Measurements from ENCODE around the gene OLFM1. TPM values are rescaled to one million over a fixed set of nuclear protein-coding genes. Genes with fewer than 3 reads are reported as not detected.

Gene OLFM1
- polyA plus RNA-seq, 1 donor (not counting 4 experiments of a cell fraction or from before 2014, with no cell fraction given): 0.25 TPM

- Histone ChIP-seq H2AFZ (ENCODE audit: control insufficient read depth, low read length) (no peak overlapping the region), H3K4me1 (ENCODE audit: control insufficient read depth, extremely low read depth, insufficient read depth, low read length) (no peaks in the 10 kb centered on the region), H3K79me2 (ENCODE audit: control insufficient read depth, insufficient read depth, low read length) (no peaks in the 10 kb centered on the region), H3K9ac (ENCODE audit: control insufficient read depth, extremely low read depth, insufficient read depth, low read length) (no peak overlapping the region), H3K9me1 (ENCODE audit: control insufficient read depth, extremely low read depth, insufficient read depth, low read length) (no peaks in the 10 kb centered on the region), H3K9me3 (ENCODE audit: control insufficient read depth, low read depth, low read length) (no peaks in the 10 kb centered on the region), H3K27me3 (ENCODE audit: control insufficient read depth, extremely low read depth, insufficient read depth, low read length) (peaks cover 48% of the 10 kb centered on the region), H3K4me2 (ENCODE audit: control insufficient read depth, extremely low read depth, insufficient read depth, low read depth, low read length) (no peak overlapping the region), H3K4me3 (ENCODE audit: control insufficient read depth in 2 of 3, extremely low read depth in 1 of 3, insufficient read depth in 2 of 3, low read depth in 1 of 3, low read length in 3 of 3) (no peak overlapping the region), H3K36me3 (ENCODE audit: control insufficient read depth in 2 of 2, extremely low read depth in 1 of 2, insufficient read depth in 2 of 2, low read length in 2 of 2) (no peaks in the 10 kb centered on the region), H4K20me1 (ENCODE audit: control insufficient read depth, extremely low read depth, insufficient read depth, low read length) (no peaks in the 10 kb centered on the region), H3K27ac (ENCODE audit: control insufficient read depth, insufficient read depth, low read length) (no peak overlapping the region)
- dilution Hi-C loops (cut with MboI; ENCODE audit: extremely low pct_ligation_motif_present, low sequenced_read_pairs): no loop called here
- FAIRE-seq (no peak), DNase-seq (ENCODE audit: low read depth, low spot score) (no peak)
- TF ChIP-seq EZH2 (IDR thresholded peaks at IDR 0.05; ENCODE audit: low read length): no peak
- TF ChIP-seq CTCF (optimal IDR thresholded peaks at IDR 0.05 in 1 of 3, IDR thresholded peaks at IDR 0.05 in 1 of 3, conservative IDR thresholded peaks at IDR 0.05 in 1 of 3; ENCODE audit: extremely low read depth in 1 of 3, insufficient read depth in 2 of 3, low read length in 3 of 3): no peak
These were observed 8.4 kb upstream of the OLFM1 start for GRCh38 chr9:135079018-135079417.

DNA sequence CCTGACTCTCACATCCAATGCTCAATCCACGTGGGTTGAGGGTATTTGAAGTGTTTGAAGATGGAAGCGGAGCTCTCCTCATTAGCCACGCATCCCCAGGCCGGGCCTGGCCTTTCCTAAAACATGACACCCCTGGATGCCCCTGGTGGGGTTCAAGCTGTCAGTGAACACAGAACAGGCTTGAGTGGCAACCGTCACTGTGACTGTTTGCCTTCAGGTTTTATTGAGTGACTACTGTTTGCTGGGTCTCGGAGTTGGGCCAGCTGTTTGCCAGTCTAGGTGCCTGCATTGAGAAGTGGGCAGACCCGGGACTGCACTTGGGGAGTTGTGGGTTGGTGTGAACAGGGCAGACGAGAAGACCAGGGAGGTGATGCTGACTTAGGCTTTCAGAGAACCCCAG, 7.8 kb upstream of the OLFM1 start:
- H3K27me3 ChIP-seq (ENCODE audit: control insufficient read depth, extremely low read depth, insufficient read depth, low read length): peaks cover 50% of the 10 kb centered on the region

More for the DNA sequence above, 7.8 kb upstream of the OLFM1 start:
- FAIRE-seq (no peak), DNase-seq (ENCODE audit: low read depth, low spot score) (no peak)
- Histone ChIP-seq H3K9me1 (ENCODE audit: control insufficient read depth, extremely low read depth, insufficient read depth, low read length) (no peaks in the 10 kb centered on the region), H3K36me3 (ENCODE audit: control insufficient read depth in 2 of 2, extremely low read depth in 1 of 2, insufficient read depth in 2 of 2, low read length in 2 of 2) (no peaks in the 10 kb centered on the region), H3K9ac (ENCODE audit: control insufficient read depth, extremely low read depth, insufficient read depth, low read length) (no peak overlapping the region), H4K20me1 (ENCODE audit: control insufficient read depth, extremely low read depth, insufficient read depth, low read length) (no peaks in the 10 kb centered on the region), H3K27ac (ENCODE audit: control insufficient read depth, insufficient read depth, low read length) (no peak overlapping the region), H3K9me3 (ENCODE audit: control insufficient read depth, low read depth, low read length) (no peaks in the 10 kb centered on the region), H3K4me3 (ENCODE audit: control insufficient read depth in 2 of 3, extremely low read depth in 1 of 3, insufficient read depth in 2 of 3, low read depth in 1 of 3, low read length in 3 of 3) (no peak overlapping the region), H2AFZ (ENCODE audit: control insufficient read depth, low read length) (no peak overlapping the region), H3K79me2 (ENCODE audit: control insufficient read depth, insufficient read depth, low read length) (no peaks in the 10 kb centered on the region), H3K4me2 (ENCODE audit: control insufficient read depth, extremely low read depth, insufficient read depth, low read depth, low read length) (no peak overlapping the region), H3K4me1 (ENCODE audit: control insufficient read depth, extremely low read depth, insufficient read depth, low read length) (no peaks in the 10 kb centered on the region)
- dilution Hi-C loops (cut with MboI; ENCODE audit: extremely low pct_ligation_motif_present, low sequenced_read_pairs): no loop called here
- TF ChIP-seq CTCF (optimal IDR thresholded peaks at IDR 0.05 in 1 of 3, IDR thresholded peaks at IDR 0.05 in 1 of 3, conservative IDR thresholded peaks at IDR 0.05 in 1 of 3; ENCODE audit: extremely low read depth in 1 of 3, insufficient read depth in 2 of 3, low read length in 3 of 3): no peak
- no peak for TF ChIP-seq EZH2 (IDR thresholded peaks at IDR 0.05; ENCODE audit: low read length)

Data from keratinocyte (primary cell).